ENCODE results near the gene CIDEB.

DNA sequence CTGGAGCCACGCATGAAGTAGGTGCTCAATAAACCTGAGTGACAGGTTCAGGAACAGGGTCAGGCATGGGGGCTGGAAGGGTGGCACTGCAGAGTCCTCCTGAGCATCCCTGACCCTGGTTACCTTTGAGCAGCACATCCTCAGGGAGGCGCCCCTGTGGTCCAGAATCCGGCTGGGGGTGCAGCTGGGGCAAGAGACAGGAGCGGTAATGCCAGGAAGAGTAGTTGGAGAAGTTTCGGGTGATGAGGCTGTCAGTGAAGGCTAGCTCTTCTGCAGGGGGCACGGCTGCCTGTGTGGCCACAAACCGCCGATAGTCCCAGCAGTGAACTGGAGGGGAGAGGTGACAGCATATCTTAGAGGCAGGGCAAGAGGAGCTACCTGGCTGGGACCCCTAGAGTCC, 38.4 kb downstream of the CIDEB start:
- TF ChIP-seq POLR2AphosphoS5 (IDR thresholded peaks at IDR 0.05; ENCODE audit: low read depth, low read length): no peak
- no peak for TF ChIP-seq POLR2A (IDR thresholded peaks at IDR 0.05; ENCODE audit: low read depth, low read length)
- no peak for TF ChIP-seq POU2F2 (IDR thresholded peaks at IDR 0.05; ENCODE audit: low read depth, low read length)
